Nasal cavity respiratory epithelium epithelial cell of viscerocranial mucosa (primary cell): ENCODE data around the gene DCTN2. TPM values are rescaled to one million over a fixed set of nuclear protein-coding genes. Genes with fewer than 3 reads are reported as not detected.

ENCODE experiments used
- total RNA-seq: library from RNA; depleted of rRNA; stranded (reverse); fragments of >200 nt; gene quantifications from 2 replicates; pipeline ENCODE4 v1.2.3, GENCODE V29; 2014

DCTN2 gene
- total RNA-seq = 68.7 and 104 TPM in 2 replicates

DNA sequence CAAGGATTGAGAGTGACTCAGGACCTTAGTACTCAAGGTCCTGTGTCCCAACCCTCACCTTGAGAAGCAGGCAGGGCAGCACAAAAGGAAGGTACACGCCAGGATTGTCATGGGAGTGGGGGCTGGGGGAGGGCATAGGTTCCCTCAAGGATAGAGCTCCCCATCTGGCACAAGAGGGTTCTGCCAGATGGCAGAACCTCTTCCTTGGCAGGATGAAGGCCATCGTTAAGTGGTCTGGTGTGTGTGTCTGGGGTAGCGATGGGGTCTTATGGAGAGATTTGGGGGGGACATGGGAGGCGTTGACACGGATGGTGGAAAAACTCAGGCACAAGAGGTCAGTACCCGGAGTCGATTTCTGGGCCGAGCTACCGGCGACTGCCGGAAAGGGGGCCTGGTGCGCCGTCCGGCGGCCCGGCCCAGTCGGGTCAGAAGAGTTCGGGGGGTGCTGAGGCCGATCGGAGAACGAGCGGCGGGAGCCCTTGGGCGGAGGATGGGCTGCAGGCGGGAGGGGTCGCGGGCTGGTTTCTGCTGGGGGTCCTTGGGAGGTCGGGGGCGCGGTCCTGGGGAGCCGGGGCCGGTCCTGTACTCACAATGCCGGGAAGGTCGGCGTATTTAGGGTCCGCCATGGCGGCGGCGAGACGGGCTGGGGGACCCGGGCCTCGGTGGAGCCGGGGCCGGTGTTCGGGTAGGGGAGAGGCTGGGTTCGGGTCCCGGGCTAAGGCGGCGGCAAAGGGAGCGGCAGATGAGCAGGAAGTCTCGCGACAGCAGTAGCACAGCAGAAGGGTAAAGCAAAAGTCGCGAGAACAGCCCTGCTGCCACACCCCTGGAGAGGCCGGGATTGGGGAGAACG is at the start of gene DCTN2:
DCTN2 (minus strand) TSS at position 755 of the 850 bp plus-strand sequence; CDS start at position 626, 129 bp downstream.

DNA sequence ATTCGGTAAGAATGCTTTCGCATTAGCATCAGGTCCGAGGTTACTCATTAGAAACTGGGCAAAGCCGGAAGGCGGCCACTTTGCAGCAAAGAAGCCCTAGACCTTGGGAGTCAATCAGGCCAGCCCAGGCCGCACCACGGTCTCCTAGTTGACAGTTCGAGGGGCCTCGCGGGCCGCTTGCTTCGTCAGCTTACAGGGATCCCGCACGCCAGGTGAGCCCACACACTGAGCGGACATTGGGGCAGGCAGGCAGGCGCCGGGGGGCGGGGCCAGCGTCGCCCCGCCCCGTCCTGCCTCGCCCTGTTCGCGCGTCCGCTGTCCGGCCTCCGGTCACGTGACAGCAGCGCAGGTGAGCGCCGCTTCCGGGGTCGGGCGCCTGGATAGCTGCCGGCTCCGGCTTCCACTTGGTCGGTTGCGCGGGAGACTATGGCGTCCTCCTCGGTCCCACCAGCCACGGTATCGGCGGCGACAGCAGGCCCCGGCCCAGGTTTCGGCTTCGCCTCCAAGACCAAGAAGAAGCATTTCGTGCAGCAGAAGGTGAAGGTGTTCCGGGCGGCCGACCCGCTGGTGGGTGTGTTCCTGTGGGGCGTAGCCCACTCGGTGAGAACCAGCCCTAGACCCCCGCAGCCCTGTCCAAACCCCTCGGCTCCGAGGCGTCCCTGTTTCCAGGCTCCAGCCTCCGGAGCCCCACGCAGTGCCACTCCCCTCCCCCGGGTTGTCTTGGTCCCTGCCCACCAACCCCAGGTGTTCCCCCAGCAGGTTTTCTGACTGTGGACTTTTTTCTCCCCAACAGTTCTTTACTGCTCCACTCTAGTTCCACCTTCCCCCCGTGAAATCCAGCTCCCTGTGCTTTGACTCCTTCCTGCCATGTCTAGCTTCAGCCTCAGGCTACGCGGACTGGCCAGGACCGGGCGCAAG is 44.1 kb upstream of the DCTN2 start, which contains the start of gene PIP4K2C:
PIP4K2C (plus strand) TSS at position 329 of the 918 bp plus-strand sequence; CDS start at position 427, 98 bp downstream.

DNA sequence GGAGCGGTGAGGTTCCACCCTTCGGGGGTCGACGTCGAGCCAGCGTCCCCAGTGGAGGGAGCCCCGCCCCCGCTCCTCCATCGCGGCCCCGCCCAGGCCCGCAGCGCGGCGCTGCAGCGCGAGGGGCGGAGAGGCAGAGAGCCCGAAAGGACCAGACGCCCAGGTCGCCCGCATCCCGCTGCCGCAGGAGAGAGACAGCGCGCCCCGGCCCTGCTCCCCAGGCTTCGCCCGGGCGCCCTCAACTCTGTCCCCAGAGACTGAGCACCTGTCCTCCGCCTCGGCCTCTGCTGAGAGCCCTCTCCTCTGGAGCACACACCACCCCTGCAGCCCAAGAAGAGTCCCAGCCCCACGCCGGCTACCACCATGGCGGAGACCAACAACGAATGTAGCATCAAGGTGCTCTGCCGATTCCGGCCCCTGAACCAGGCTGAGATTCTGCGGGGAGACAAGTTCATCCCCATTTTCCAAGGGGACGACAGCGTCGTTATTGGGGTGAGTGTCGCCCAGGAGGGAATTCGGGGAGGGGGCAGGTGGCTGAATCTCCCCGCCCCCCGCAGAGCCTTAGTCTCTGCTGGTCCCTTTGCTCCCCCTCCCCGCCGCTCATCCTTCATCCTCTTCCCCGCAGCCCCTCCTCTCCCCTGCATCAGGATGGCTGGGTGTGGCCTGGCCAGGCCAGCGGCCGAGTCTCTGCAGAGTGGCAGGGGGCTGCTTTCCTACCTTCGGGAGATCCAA is 3.1 kb upstream of the DCTN2 start, which contains the start of gene KIF5A:
KIF5A (plus strand) TSS at position 136 of the 732 bp plus-strand sequence; CDS start at position 364, 228 bp downstream.

DNA sequence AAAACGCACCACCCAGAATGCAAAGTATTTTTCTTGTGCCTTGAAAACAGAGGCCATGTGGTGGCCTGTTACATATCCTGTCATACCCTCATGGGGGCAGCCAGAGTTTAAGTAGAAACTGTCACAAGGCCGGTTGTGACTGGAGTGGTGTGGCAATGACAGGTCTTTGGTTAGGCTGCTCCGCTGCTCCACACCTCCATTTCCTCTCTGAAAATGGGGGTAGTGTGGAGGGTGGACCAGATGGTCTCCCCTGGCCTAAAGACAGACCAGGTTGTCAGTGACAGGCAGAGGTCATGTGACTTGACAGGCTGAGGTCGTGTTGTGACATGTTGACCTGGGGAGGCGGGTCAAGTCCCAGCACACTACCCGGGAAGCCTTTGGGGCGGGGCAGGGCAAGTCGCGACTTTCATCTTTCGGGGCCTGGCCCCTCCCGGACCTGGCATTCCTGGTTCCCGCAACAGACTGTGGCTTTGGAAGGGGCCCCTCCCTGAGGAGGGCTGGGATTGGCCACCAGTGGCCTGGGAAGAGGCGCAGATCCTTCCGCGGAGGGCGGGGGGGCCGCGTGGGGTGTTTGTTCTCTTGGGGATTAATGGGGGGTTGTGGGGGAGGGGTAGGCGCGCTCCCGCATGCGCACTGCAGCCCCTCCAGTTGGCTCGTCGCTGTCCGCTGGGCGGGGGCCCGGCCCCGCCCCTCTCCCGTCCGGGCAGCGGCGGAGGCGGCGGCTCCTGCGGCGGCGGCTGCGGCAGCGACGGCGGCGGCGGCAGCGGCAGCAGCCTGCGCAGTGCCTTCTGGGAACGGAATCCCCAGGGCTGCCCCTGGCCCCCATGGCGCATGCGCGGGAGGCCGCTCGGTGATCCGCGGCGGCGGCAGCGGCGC is 24.7 kb downstream of the DCTN2 start, which contains the start of gene MBD6:
MBD6 (plus strand) TSS at position 814 of the 876 bp plus-strand sequence. CDS start 1,480 bp downstream, outside the sequence.

DNA sequence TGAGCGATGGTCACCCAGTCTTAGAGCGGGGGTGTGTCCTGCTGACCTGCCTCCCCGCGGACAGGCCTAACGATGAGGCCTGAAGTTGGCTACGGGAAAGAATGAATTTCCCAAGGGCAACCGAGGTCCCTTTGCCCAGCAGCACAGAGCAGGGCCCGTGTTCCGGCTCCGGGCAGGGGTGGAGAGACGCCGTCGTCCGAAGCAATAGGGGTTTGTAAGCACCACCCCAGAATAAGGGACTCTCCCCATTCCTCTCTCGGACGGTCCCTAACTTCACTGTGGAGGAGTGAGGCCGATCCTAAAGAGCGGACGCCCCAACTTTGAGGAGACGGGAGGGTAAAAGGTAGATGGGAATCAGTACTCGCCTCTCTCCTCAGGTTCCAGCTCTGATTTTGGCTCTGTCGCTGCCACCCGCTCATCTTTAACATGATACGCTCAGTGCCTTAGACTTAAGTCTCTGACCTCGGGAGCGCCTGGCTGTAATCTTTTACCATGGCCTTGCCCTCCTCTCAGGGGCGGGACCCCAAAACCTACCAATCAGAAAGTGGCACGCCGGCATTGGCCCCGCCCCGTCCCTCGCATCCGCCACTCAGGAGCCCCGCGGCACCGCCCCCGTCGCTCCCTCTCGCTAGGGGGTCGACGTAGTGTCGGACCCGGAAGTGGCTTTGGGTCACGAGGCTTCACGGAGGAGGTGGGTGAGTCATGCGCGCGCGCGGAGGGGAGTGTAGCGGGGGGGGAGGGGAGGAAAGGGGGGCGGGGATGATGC is 26.8 kb downstream of the DCTN2 start, which contains the start of gene DDIT3:
DDIT3 (minus strand) TSS at position 462 of the 766 bp plus-strand sequence. CDS start 3,108 bp downstream, outside the sequence.

DNA sequence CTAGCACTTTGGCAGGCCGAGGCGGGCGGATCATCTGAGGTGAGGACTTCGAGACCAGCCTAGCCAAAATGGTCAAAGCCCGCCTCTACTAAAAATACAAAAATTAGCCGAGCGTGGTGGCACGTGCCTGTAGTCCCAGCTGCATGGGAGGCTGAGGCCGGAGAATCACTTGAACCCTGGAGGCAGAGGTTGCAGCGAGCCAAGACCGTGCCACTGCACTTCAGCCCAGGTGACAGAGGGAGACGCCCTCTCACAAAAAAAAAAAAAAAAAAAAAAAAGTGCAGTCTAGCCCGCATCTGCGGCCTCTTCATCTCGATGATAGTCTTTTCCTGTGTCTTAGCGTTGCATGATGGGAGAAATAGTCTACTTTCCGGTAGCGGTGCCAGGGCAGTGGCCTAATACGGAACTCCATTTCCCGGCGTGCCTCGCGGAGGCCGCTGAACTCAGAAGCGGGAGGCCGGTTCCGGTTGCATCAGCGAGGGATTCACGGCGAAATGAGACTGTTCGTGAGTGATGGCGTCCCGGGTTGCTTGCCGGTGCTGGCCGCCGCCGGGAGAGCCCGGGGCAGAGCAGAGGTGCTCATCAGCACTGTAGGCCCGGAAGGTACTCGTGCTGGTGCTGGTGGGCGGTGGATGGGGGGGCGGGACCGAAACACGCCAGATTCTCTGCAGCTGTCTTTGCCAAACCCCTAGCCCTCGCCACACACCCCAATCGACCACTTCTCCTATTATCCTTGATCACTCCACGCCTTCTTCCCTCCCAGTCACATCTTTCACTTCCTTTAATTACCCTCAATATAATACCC is 59.2 kb downstream of the DCTN2 start, which contains the start of gene MARS1:
MARS1 (plus strand) TSS at position 472 of the 805 bp plus-strand sequence; CDS start at position 495, 23 bp downstream.

Other genes starting within 250 kb of the DCTN2 start
- gene R3HDM2, start 116.1 kb downstream of the DCTN2 start, total RNA-seq = 10.9 and 28.5 TPM in 2 replicates
- gene INHBC, start 112.4 kb downstream of the DCTN2 start, total RNA-seq = not detected in 2 replicates
- 0.34 and 1.5 TPM in 2 replicates for gene INHBE, start 91.9 kb downstream of the DCTN2 start, total RNA-seq
- under 0.01 and 0.14 TPM in 2 replicates for gene GLI1, start 87.4 kb downstream of the DCTN2 start, total RNA-seq
- gene ARHGAP9, start 67.3 kb downstream of the DCTN2 start, total RNA-seq = not detected in 2 replicates
- gene MARS1, start 59.1 kb downstream of the DCTN2 start, total RNA-seq = 351 and 458 TPM in 2 replicates
- 128 and 270 TPM in 2 replicates for gene DDIT3, start 26.7 kb downstream of the DCTN2 start, total RNA-seq
- gene MBD6, start 24.4 kb downstream of the DCTN2 start, total RNA-seq = 3.4 and 19.0 TPM in 2 replicates
- under 0.01 and 0.21 TPM in 2 replicates for gene KIF5A, start 2.9 kb upstream of the DCTN2 start, total RNA-seq
- 47.8 and 62.5 TPM in 2 replicates for gene PIP4K2C, start 44.0 kb upstream of the DCTN2 start, total RNA-seq
- 3.1 and 7.0 TPM in 2 replicates for gene DTX3, start 57.6 kb upstream of the DCTN2 start, total RNA-seq
- under 0.01 and 0.43 TPM in 2 replicates for gene ARHGEF25, start 64.2 kb upstream of the DCTN2 start, total RNA-seq
- 0.07 TPM in 1 of 2 replicates, not detected in the other for gene B4GALNT1, start 86.0 kb upstream of the DCTN2 start, total RNA-seq
- gene OS9, start 146.9 kb upstream of the DCTN2 start, total RNA-seq = 188 and 209 TPM in 2 replicates
- gene AGAP2, start 191.6 kb upstream of the DCTN2 start, total RNA-seq = under 0.01 and 0.07 TPM in 2 replicates
- 42.8 and 93.6 TPM in 2 replicates for gene TSPAN31, start 197.8 kb upstream of the DCTN2 start, total RNA-seq
- gene CDK4, start 205.1 kb upstream of the DCTN2 start, total RNA-seq = 108 and 152 TPM in 2 replicates
- 6.5 and 9.7 TPM in 2 replicates for gene MARCHF9, start 207.9 kb upstream of the DCTN2 start, total RNA-seq
- 1.5 and 4.1 TPM in 2 replicates for gene CYP27B1, start 219.9 kb upstream of the DCTN2 start, total RNA-seq
- gene METTL1, start 224.9 kb upstream of the DCTN2 start, total RNA-seq = 8.5 and 9.5 TPM in 2 replicates
- gene EEF1AKMT3, start 225.4 kb upstream of the DCTN2 start, total RNA-seq = 6.8 and 7.7 TPM in 2 replicates
- 17.1 and 17.3 TPM in 2 replicates for gene TSFM, start 235.6 kb upstream of the DCTN2 start, total RNA-seq